ENCODE results near the gene ATPAF2.
A peak's percentile ranks its signal among the peaks of the same experiment; 100 is the strongest.

ATPAF2 gene

DNA sequence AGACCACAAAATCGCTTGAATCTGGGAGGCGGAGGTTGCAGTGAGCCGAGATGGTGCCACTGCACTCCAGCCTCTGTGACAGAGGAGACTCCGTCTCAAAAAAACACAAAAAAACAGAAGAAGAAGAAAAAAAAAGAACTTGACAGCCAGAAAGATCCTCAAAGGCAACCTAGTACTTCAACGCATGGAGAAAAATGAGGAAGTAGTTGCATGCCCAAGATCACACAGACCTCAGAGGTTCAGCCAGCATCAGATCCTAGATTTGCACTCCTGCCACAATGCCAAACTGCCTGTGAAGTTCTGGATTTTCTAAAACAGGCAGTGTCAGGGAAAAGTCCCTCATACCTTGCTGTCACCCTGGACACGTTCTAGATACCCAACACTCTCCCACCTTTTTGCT is 1.5 kb downstream of the ATPAF2 start:
- 95% methylated on average over 5 of the region's 6 CpGs for WGBS

DNA sequence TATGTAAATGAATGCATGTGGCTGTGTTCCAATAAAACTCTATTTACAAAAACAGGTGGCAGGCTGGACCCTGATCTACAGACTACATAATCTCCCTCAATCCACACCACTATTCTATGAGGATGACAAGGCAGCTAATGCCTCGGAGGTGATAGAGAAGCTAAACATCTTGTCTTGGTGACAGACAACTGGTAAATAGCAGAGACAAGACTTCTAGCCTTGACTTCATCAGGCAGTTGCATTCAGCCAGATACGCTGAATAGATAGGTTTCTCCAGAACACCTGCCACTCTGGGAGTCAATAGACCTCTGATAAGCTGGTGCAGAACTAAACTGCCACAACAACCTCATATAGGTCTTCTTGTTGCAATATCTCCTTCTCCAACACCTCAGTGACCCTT is 3.3 kb downstream of the ATPAF2 start:
- Histone ChIP-seq H4K8ac (ENCODE audit: low read length) (no peak overlapping the region), H3K14ac (ENCODE audit: low read length in 2 of 2) (no peak overlapping the region), H3K79me1 (replicated peaks; ENCODE audit: low read length, poor library complexity, severe bottlenecking) (peaks cover 38% of the 10 kb centered on the region), H3K36me3 (ENCODE audit: control insufficient read depth in 1 of 2, insufficient read depth in 2 of 2, low read depth in 1 of 2, low read length in 2 of 2) (no peaks in the 10 kb centered on the region), H2BK5ac (ENCODE audit: low read depth, low read length, poor library complexity, severe bottlenecking) (no peak overlapping the region), H3K27me3 (ENCODE audit: control insufficient read depth in 1 of 2, insufficient read depth in 1 of 2, low read length in 2 of 2) (no peaks in the 10 kb centered on the region), H2BK12ac (ENCODE audit: low read length in 2 of 2) (no peak overlapping the region), H4K91ac (ENCODE audit: low read length) (no peak overlapping the region), H2BK15ac (ENCODE audit: low read depth, poor library complexity, severe bottlenecking) (no peak overlapping the region), H3K4me3 (ENCODE audit: insufficient read depth in 1 of 2, low read depth in 1 of 2, low read length in 2 of 2) (no peak overlapping the region), H3K4me1 (ENCODE audit: control insufficient read depth, insufficient read depth, low read depth, low read length) (peaks cover 14% of the 10 kb centered on the region), H3K4me2 (ENCODE audit: low read length, poor library complexity, severe bottlenecking) (no peak overlapping the region), H2AFZ (ENCODE audit: low read depth, low read length) (no peak overlapping the region), H2BK120ac (ENCODE audit: low read depth, low read length) (no peak overlapping the region), H3K23ac (ENCODE audit: low read length in 2 of 2) (no peak overlapping the region), H2AK5ac (ENCODE audit: low read length, severe bottlenecking) (no peak overlapping the region), H3K9ac (ENCODE audit: low read length) (no peak overlapping the region), H3K9me3 (ENCODE audit: control insufficient read depth, low read length) (no peaks in the 10 kb centered on the region), H3K18ac (ENCODE audit: low read depth in 1 of 2, low read length in 2 of 2) (no peak overlapping the region), H3K4ac (ENCODE audit: low read depth in 1 of 2, low read length in 2 of 2) (no peak overlapping the region), H3K27ac (ENCODE audit: low read length, poor library complexity, severe bottlenecking) (no peak overlapping the region)
- 92% methylated on average over 2 of the region's 2 CpGs for WGBS
- no peak for DNase-seq

More for the DNA sequence above, 1.5 kb downstream of the ATPAF2 start:
- no peak overlapping the region for H3K14ac ChIP-seq (ENCODE audit: low read length in 2 of 2)
- no peak overlapping the region for H3K27ac ChIP-seq (ENCODE audit: low read length, poor library complexity, severe bottlenecking)
- no peak overlapping the region for H2AK5ac ChIP-seq (ENCODE audit: low read length, severe bottlenecking)
- H3K79me1 ChIP-seq (replicated peaks; ENCODE audit: low read length, poor library complexity, severe bottlenecking): peaks cover 45% of the 10 kb centered on the region
- H3K4ac ChIP-seq (ENCODE audit: low read depth in 1 of 2, low read length in 2 of 2): no peak overlapping the region
- H3K27me3 ChIP-seq (ENCODE audit: control insufficient read depth in 1 of 2, insufficient read depth in 1 of 2, low read length in 2 of 2): no peaks in the 10 kb centered on the region
- no peak for DNase-seq
- H2BK15ac ChIP-seq (ENCODE audit: low read depth, poor library complexity, severe bottlenecking): no peak overlapping the region
- no peaks in the 10 kb centered on the region for H3K36me3 ChIP-seq (ENCODE audit: control insufficient read depth in 1 of 2, insufficient read depth in 2 of 2, low read depth in 1 of 2, low read length in 2 of 2)
- H2BK120ac ChIP-seq (ENCODE audit: low read depth, low read length): no peak overlapping the region
- H3K4me1 ChIP-seq (ENCODE audit: control insufficient read depth, insufficient read depth, low read depth, low read length): peaks cover 18% of the 10 kb centered on the region
- H2AFZ ChIP-seq (ENCODE audit: low read depth, low read length): no peak overlapping the region
- H3K4me2 ChIP-seq (ENCODE audit: low read length, poor library complexity, severe bottlenecking): no peak overlapping the region
- no peak overlapping the region for H2BK12ac ChIP-seq (ENCODE audit: low read length in 2 of 2)
- no peak overlapping the region for H3K23ac ChIP-seq (ENCODE audit: low read length in 2 of 2)
- no peak overlapping the region for H4K8ac ChIP-seq (ENCODE audit: low read length)
- peak overlapping the region; percentile 91 for H3K9ac ChIP-seq (ENCODE audit: low read length)
- H2BK5ac ChIP-seq (ENCODE audit: low read depth, low read length, poor library complexity, severe bottlenecking): no peak overlapping the region
- H3K18ac ChIP-seq (ENCODE audit: low read depth in 1 of 2, low read length in 2 of 2): no peak overlapping the region
- peak overlapping the region in 1 of 2 experiments; percentile 93 for H3K4me3 ChIP-seq (ENCODE audit: insufficient read depth in 1 of 2, low read depth in 1 of 2, low read length in 2 of 2)
- H3K9me3 ChIP-seq (ENCODE audit: control insufficient read depth, low read length): no peaks in the 10 kb centered on the region
- no peak overlapping the region for H4K91ac ChIP-seq (ENCODE audit: low read length)

- Histone ChIP-seq H2BK120ac (ENCODE audit: low read depth, low read length) (no peak overlapping the region), H3K4ac (ENCODE audit: low read depth in 1 of 2, low read length in 2 of 2) (no peak overlapping the region), H3K79me1 (replicated peaks; ENCODE audit: low read length, poor library complexity, severe bottlenecking) (peaks cover 33% of the 10 kb centered on the region), H2AFZ (ENCODE audit: low read depth, low read length) (no peak overlapping the region), H3K27ac (ENCODE audit: low read length, poor library complexity, severe bottlenecking) (no peak overlapping the region), H2BK5ac (ENCODE audit: low read depth, low read length, poor library complexity, severe bottlenecking) (no peak overlapping the region), H3K4me3 (ENCODE audit: insufficient read depth in 1 of 2, low read depth in 1 of 2, low read length in 2 of 2) (no peak overlapping the region), H3K23ac (ENCODE audit: low read length in 2 of 2) (no peak overlapping the region), H3K27me3 (ENCODE audit: control insufficient read depth in 1 of 2, insufficient read depth in 1 of 2, low read length in 2 of 2) (no peaks in the 10 kb centered on the region), H3K36me3 (ENCODE audit: control insufficient read depth in 1 of 2, insufficient read depth in 2 of 2, low read depth in 1 of 2, low read length in 2 of 2) (no peaks in the 10 kb centered on the region), H2BK15ac (ENCODE audit: low read depth, poor library complexity, severe bottlenecking) (no peak overlapping the region), H2AK5ac (ENCODE audit: low read length, severe bottlenecking) (no peak overlapping the region), H3K4me2 (ENCODE audit: low read length, poor library complexity, severe bottlenecking) (no peak overlapping the region), H3K9ac (ENCODE audit: low read length) (no peak overlapping the region), H3K4me1 (ENCODE audit: control insufficient read depth, insufficient read depth, low read depth, low read length) (peaks cover 8% of the 10 kb centered on the region), H3K9me3 (ENCODE audit: control insufficient read depth, low read length) (no peaks in the 10 kb centered on the region), H3K18ac (ENCODE audit: low read depth in 1 of 2, low read length in 2 of 2) (no peak overlapping the region), H3K14ac (ENCODE audit: low read length in 2 of 2) (no peak overlapping the region), H4K91ac (ENCODE audit: low read length) (no peak overlapping the region), H4K8ac (ENCODE audit: low read length) (no peak overlapping the region), H2BK12ac (ENCODE audit: low read length in 2 of 2) (no peak overlapping the region)
- peak; percentile 88 for DNase-seq
- WGBS: 24% methylated on average over 5 of the region's 5 CpGs
Observed at GRCh38 chr17:18033442-18034099, 5.4 kb downstream of the ATPAF2 start.

DNA sequence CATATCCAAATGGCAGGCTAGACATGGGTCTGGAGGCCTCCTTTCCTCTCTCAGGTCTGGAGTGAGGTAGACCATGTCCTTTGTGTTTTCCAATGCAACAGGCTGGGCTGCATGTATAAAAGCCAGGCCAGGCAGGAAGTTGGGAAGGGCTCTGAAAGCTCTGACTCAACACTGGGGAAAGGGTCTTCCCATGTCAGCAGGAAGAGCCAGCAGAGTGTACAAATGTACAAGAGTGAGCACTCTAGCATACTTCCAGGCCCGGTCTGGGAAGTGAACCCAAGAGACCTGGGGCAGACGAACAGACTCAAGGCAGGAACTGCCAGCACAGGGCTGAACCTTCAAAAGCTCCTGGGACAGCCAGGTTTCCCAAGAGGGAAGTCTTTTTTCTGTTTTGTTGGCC is 7.0 kb downstream of the ATPAF2 start:
- H2BK120ac ChIP-seq (ENCODE audit: low read depth, low read length): no peak overlapping the region
- H2BK15ac ChIP-seq (ENCODE audit: low read depth, poor library complexity, severe bottlenecking): no peak overlapping the region
- H3K14ac ChIP-seq (ENCODE audit: low read length in 2 of 2): no peak overlapping the region
- peak overlapping the region; percentile 51 for H3K9ac ChIP-seq (ENCODE audit: low read length)
- no peak overlapping the region for H2AFZ ChIP-seq (ENCODE audit: low read depth, low read length)
- peak; percentile 66 for DNase-seq
- H2BK12ac ChIP-seq (ENCODE audit: low read length in 2 of 2): peak overlapping the region in 1 of 2 experiments; percentile 83
- WGBS: 12% methylated on average over 2 of the region's 2 CpGs
- H4K91ac ChIP-seq (ENCODE audit: low read length): no peak overlapping the region
- peaks cover 5% of the 10 kb centered on the region for H3K4me1 ChIP-seq (ENCODE audit: control insufficient read depth, insufficient read depth, low read depth, low read length)
- H3K79me1 ChIP-seq (replicated peaks; ENCODE audit: low read length, poor library complexity, severe bottlenecking): peaks cover 29% of the 10 kb centered on the region
- no peak overlapping the region for H3K23ac ChIP-seq (ENCODE audit: low read length in 2 of 2)
- peak overlapping the region in 1 of 2 experiments; percentile 56 for H3K18ac ChIP-seq (ENCODE audit: low read depth in 1 of 2, low read length in 2 of 2)
- peak overlapping the region; percentile 10 for H3K27ac ChIP-seq (ENCODE audit: low read length, poor library complexity, severe bottlenecking)
- H3K27me3 ChIP-seq (ENCODE audit: control insufficient read depth in 1 of 2, insufficient read depth in 1 of 2, low read length in 2 of 2): no peaks in the 10 kb centered on the region
- peaks cover 7 to 9% of the 10 kb centered on the region in 2 experiments for H3K36me3 ChIP-seq (ENCODE audit: control insufficient read depth in 1 of 2, insufficient read depth in 2 of 2, low read depth in 1 of 2, low read length in 2 of 2)
- H4K8ac ChIP-seq (ENCODE audit: low read length): peak overlapping the region; percentile 5
- H3K4me3 ChIP-seq (ENCODE audit: insufficient read depth in 1 of 2, low read depth in 1 of 2, low read length in 2 of 2): no peak overlapping the region
- H2AK5ac ChIP-seq (ENCODE audit: low read length, severe bottlenecking): no peak overlapping the region
- peak overlapping the region; percentile 11 to 35 for H3K4ac ChIP-seq (ENCODE audit: low read depth in 1 of 2, low read length in 2 of 2)
- no peaks in the 10 kb centered on the region for H3K9me3 ChIP-seq (ENCODE audit: control insufficient read depth, low read length)
- no peak overlapping the region for H2BK5ac ChIP-seq (ENCODE audit: low read depth, low read length, poor library complexity, severe bottlenecking)
- no peak overlapping the region for H3K4me2 ChIP-seq (ENCODE audit: low read length, poor library complexity, severe bottlenecking)

Measured in mesenchymal stem cell (in vitro differentiated cells and primary cell).